Mesenteric fat pad (tissue), 1 donor: ENCODE data around the gene DDX28. TPM values are rescaled to one million over a fixed set of nuclear protein-coding genes. Genes with fewer than 3 reads are reported as not detected.

Source experiments
- DNase-seq: peaks from one replicate; pipeline ENCODE4 v3.0.0-alpha.2; 2020; ENCODE audit warnings: low spot score
- long read RNA-seq: library from polyadenylated mRNA; unstranded; transcript quantifications from one replicate; pipeline ENCODE4 v2.0.0, GENCODE V29; 2020
- total RNA-seq: library from RNA; stranded (reverse); fragmentation: NEBNext Ultra II Directional; extraction: Animal tissue kit (Norgen Biotek cat#: 25700); gene quantifications from one replicate; pipeline ENCODE4 v1.2.1, GENCODE V29; 2021
- donor health status: DM: yes; HTN: yes; CAD: no.

DDX28 gene
- 7.8 TPM for total RNA-seq
- long read RNA-seq, transcript DDX28-201 (1 exons, 2,169 nt), result major isoform, 53 of 53 reads
- long read RNA-seq, partial matches to known transcripts, result 0 of 53 reads
- long read RNA-seq, other reads (novel, unspliced or antisense), result 0 of 53 reads

- peak; percentile 99 for DNase-seq
Observed at GRCh38 chr16:68022728-68023537, at the start of gene DDX28, which contains the start of gene DUS2. Gene DDX28, minus strand, starts transcription at chr16:68023232. Its CDS starts 30 bp downstream, at chr16:68023202. Gene DUS2, plus strand, starts transcription at chr16:68023284. Its CDS starts 14,740 bp downstream, at chr16:68038024.

GRCh38 chr16:68072038-68072695 lies 49.1 kb upstream of the DDX28 start:
- peak; percentile 89 for DNase-seq

- no peak for DNase-seq
Observed at GRCh38 chr16:68071518-68071901, 48.5 kb upstream of the DDX28 start.

- DNase-seq, result peak; percentile 72
Observed at GRCh38 chr16:68070806-68071517, 47.9 kb upstream of the DDX28 start.

GRCh38 chr16:68070249-68070730 lies 47.3 kb upstream of the DDX28 start:
- DNase-seq, result peak; percentile 41

- peak; percentile 82 for DNase-seq
Observed at GRCh38 chr16:68069511-68070248, 46.6 kb upstream of the DDX28 start.

- DNase-seq, result no peak
Observed at GRCh38 chr16:68068926-68069325, 45.9 kb upstream of the DDX28 start.

GRCh38 chr16:68066763-68067162 lies 43.7 kb upstream of the DDX28 start:
- DNase-seq, result no peak

- DNase-seq, result peak; percentile 41
Observed at GRCh38 chr16:68065716-68066305, 42.8 kb upstream of the DDX28 start.

GRCh38 chr16:68064791-68065365 lies 41.8 kb upstream of the DDX28 start:
- DNase-seq, result peak; percentile 89

GRCh38 chr16:68062910-68063393 lies 39.9 kb upstream of the DDX28 start:
- DNase-seq, result peak; percentile 51

- no peak for DNase-seq
Observed at GRCh38 chr16:68061396-68061795, 38.4 kb upstream of the DDX28 start.

- DNase-seq, result no peak
Observed at GRCh38 chr16:68059804-68060203, 36.8 kb upstream of the DDX28 start.

GRCh38 chr16:68055395-68055794 lies 32.4 kb upstream of the DDX28 start:
- DNase-seq, result no peak

- DNase-seq, result no peak
Observed at GRCh38 chr16:68049449-68049848, 26.4 kb upstream of the DDX28 start.

GRCh38 chr16:68047987-68048386 lies 25.0 kb upstream of the DDX28 start:
- DNase-seq, result no peak

- DNase-seq, result no peak
Observed at GRCh38 chr16:68046106-68046505, 23.1 kb upstream of the DDX28 start.

GRCh38 chr16:68041783-68042182 lies 18.8 kb upstream of the DDX28 start:
- no peak for DNase-seq

GRCh38 chr16:68040506-68041288 lies 17.7 kb upstream of the DDX28 start:
- no peak for DNase-seq
